ENCODE measurements around the gene GABRR2. TPM values are rescaled to one million over a fixed set of nuclear protein-coding genes. Genes with fewer than 3 reads are reported as not detected.
A peak's percentile ranks its signal among the peaks of the same experiment; 100 is the strongest.

Gene GABRR2
- total and polyA plus RNA-seq, 10 of the 15 experiments (the other 5 are each of a cell fraction or from before 2014, with no cell fraction given) = 0.16 to 0.72 (median 0.32) TPM; not detected in 2

DNA sequence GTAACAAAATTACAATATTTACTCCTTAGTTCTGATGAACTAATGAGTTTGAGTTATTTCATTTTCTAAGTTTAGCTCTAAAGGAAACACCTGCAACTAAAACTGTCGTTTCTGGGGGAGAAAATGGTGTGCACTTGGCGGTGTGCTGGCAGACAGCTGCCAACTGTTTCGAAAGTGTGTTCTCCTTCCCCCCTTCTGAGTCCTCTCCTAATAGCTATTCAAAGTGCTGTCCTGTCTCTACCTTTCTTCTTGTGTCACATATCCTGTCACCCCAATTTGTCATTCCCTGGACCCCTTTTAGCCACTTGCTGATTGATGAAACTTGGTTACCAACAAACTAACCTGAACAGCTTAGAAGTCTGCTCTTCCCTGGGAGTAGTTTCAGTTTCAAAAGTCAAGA lies 42.3 kb upstream of the GABRR2 start (continued):
- TF ChIP-seq, protein P1, sequence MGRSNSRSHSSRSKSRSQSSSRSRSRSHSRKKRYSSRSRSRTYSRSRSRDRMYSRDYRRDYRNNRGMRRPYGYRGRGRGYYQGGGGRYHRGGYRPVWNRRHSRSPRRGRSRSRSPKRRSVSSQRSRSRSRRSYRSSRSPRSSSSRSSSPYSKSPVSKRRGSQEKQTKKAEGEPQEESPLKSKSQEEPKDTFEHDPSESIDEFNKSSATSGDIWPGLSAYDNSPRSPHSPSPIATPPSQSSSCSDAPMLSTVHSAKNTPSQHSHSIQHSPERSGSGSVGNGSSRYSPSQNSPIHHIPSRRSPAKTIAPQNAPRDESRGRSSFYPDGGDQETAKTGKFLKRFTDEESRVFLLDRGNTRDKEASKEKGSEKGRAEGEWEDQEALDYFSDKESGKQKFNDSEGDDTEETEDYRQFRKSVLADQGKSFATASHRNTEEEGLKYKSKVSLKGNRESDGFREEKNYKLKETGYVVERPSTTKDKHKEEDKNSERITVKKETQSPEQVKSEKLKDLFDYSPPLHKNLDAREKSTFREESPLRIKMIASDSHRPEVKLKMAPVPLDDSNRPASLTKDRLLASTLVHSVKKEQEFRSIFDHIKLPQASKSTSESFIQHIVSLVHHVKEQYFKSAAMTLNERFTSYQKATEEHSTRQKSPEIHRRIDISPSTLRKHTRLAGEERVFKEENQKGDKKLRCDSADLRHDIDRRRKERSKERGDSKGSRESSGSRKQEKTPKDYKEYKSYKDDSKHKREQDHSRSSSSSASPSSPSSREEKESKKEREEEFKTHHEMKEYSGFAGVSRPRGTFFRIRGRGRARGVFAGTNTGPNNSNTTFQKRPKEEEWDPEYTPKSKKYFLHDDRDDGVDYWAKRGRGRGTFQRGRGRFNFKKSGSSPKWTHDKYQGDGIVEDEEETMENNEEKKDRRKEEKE (IDR thresholded peaks at IDR 0.05) = no peak
- TF ChIP-seq BACH1 (IDR thresholded peaks at IDR 0.05; ENCODE audit: borderline replicate concordance) (no peak), NBN (IDR thresholded peaks at IDR 0.05) (peak; percentile 77), ZNF384 (IDR thresholded peaks at IDR 0.05; ENCODE audit: borderline replicate concordance, low read depth, low read length) (no peak), CHD2 (IDR thresholded peaks at IDR 0.05; ENCODE audit: borderline replicate concordance, low read depth, low read length) (peak; percentile 55; the same call in 1 of the 2 replicates), NR2C1 (IDR thresholded peaks at IDR 0.05) (no peak), ZBED1 (IDR thresholded peaks at IDR 0.05; ENCODE audit: borderline replicate concordance) (peak; percentile 85; the same call in 1 of the 2 replicates), POLR2AphosphoS2 (IDR thresholded peaks at IDR 0.05; ENCODE audit: low read depth, low read length) (no peak; the same call in 1 of the 2 replicates), PRDM15 (CRISPR knock-in tag; IDR thresholded peaks at IDR 0.05) (no peak), ZNF592 (IDR thresholded peaks at IDR 0.05) (no peak), NKRF (conservative IDR thresholded peaks at IDR 0.05) (no peak), POLR2A (IDR thresholded peaks at IDR 0.05; ENCODE audit: low read depth, low read length) (peak; percentile 69), PKNOX1 (IDR thresholded peaks at IDR 0.05) (peak; percentile 39; the same call in 1 of the 2 replicates), ESRRA (IDR thresholded peaks at IDR 0.05; ENCODE audit: low read length) (no peak), ZNF207 (IDR thresholded peaks at IDR 0.05; ENCODE audit: borderline replicate concordance) (no peak)
- TF ChIP-seq, protein P2, sequence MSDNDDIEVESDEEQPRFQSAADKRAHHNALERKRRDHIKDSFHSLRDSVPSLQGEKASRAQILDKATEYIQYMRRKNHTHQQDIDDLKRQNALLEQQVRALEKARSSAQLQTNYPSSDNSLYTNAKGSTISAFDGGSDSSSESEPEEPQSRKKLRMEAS (IDR thresholded peaks at IDR 0.05; ENCODE audit: low read depth, low read length) = no peak
